Progenitor cell of endocrine pancreas (in vitro differentiated cells): ENCODE data around the gene FJX1. TPM values are rescaled to one million over a fixed set of nuclear protein-coding genes. Genes with fewer than 3 reads are reported as not detected.

Experiments used
- DNase-seq: peaks from one replicate; pipeline ENCODE4 v3.0.0; 2021; ENCODE audit warnings: low spot score; ENCODE audit not compliant: unreplicated experiment
- H3K27ac Mint-ChIP-seq: 2 replicates; pipeline ENCODE4 v1.8.0; 2021; ENCODE audit warnings: mild to moderate bottlenecking, moderate library complexity, mixed read lengths
- H3K27me3 Mint-ChIP-seq: 2 replicates; pipeline ENCODE4 v1.8.0; 2021; ENCODE audit warnings: mixed read lengths
- H3K36me3 Mint-ChIP-seq: 2 replicates; pipeline ENCODE4 v1.8.0; 2022; ENCODE audit warnings: mixed read lengths; ENCODE audit not compliant: insufficient read depth
- H3K4me1 Mint-ChIP-seq: 2 replicates; pipeline ENCODE4 v1.8.0; 2021; ENCODE audit warnings: low read depth, mixed read lengths
- H3K4me3 Mint-ChIP-seq: 2 replicates; pipeline ENCODE4 v1.8.0; 2021; ENCODE audit warnings: low read depth, mild to moderate bottlenecking, moderate library complexity, mixed read lengths
- H3K9me3 Mint-ChIP-seq: 2 replicates; pipeline ENCODE4 v1.8.0; 2021; ENCODE audit warnings: low read depth, mixed read lengths
- CTCF ChIP-seq: fragments of 200-600 bp; sonication (generic); IDR thresholded peaks from one replicate; pipeline ENCODE4 v1.5.0; 2021; ENCODE audit warnings: antibody characterized with exemption, mild to moderate bottlenecking; ENCODE audit not compliant: unreplicated experiment
- total RNA-seq: library from RNA; stranded (reverse); gene quantifications from 2 replicates; pipeline ENCODE4 v1.2.1, GENCODE V29; 2021

FJX1 gene
- total RNA-seq, 1 donor from 2014 or later = 11.2 TPM

GRCh38 chr11:35635933-35636332 lies 17.7 kb downstream of the FJX1 start:
- Mint-ChIP-seq H3K4me3 (no peak overlapping the region), H3K36me3 (no peaks in the 10 kb centered on the region), H3K9me3 (no peaks in the 10 kb centered on the region), H3K4me1 (peaks cover 24% of the 10 kb centered on the region), H3K27ac (no peak overlapping the region), H3K27me3 (peaks cover 3% of the 10 kb centered on the region)
- TF ChIP-seq CTCF = no peak
- DNase-seq = no peak

GRCh38 chr11:35639591-35640179 lies 21.4 kb downstream of the FJX1 start:
- Mint-ChIP-seq H3K27me3 (no peaks in the 10 kb centered on the region), H3K4me3 (no peak overlapping the region), H3K36me3 (no peaks in the 10 kb centered on the region), H3K9me3 (no peaks in the 10 kb centered on the region), H3K4me1 (peaks cover 19% of the 10 kb centered on the region), H3K27ac (peak overlapping the region; percentile 21)
- no peak for TF ChIP-seq CTCF
- DNase-seq = no peak

- H3K36me3 Mint-ChIP-seq = no peaks in the 10 kb centered on the region
- H3K4me3 Mint-ChIP-seq = no peak overlapping the region
- no peaks in the 10 kb centered on the region for H3K9me3 Mint-ChIP-seq
- H3K27me3 Mint-ChIP-seq = no peaks in the 10 kb centered on the region
- no peak for DNase-seq
- H3K4me1 Mint-ChIP-seq = peaks cover 19% of the 10 kb centered on the region
- TF ChIP-seq CTCF = no peak
- no peak overlapping the region for H3K27ac Mint-ChIP-seq
These were observed 23.1 kb downstream of the FJX1 start for GRCh38 chr11:35641171-35641897.

- H3K4me3 Mint-ChIP-seq = no peak overlapping the region
- TF ChIP-seq CTCF = no peak
These were observed 23.7 kb downstream of the FJX1 start for GRCh38 chr11:35641964-35642363.

GRCh38 chr11:35647421-35648093 lies 29.3 kb downstream of the FJX1 start:
- Mint-ChIP-seq H3K4me1 (no peaks in the 10 kb centered on the region), H3K9me3 (no peaks in the 10 kb centered on the region), H3K27ac (no peak overlapping the region), H3K36me3 (no peaks in the 10 kb centered on the region), H3K4me3 (no peak overlapping the region), H3K27me3 (peaks cover 6% of the 10 kb centered on the region)
- TF ChIP-seq CTCF = no peak
- no peak for DNase-seq

More at GRCh38 chr11:35641964-35642363, 23.7 kb downstream of the FJX1 start:
- no peak for DNase-seq
- no peak overlapping the region for H3K27ac Mint-ChIP-seq
- H3K36me3 Mint-ChIP-seq = no peaks in the 10 kb centered on the region
- H3K4me1 Mint-ChIP-seq = peaks cover 19% of the 10 kb centered on the region
- no peaks in the 10 kb centered on the region for H3K9me3 Mint-ChIP-seq
- H3K27me3 Mint-ChIP-seq = no peaks in the 10 kb centered on the region
